ENCODE data around the gene RPE65. TPM values are rescaled to one million over a fixed set of nuclear protein-coding genes. Genes with fewer than 3 reads are reported as not detected.
"Not testable (repeated sequence)": the region's sequence is repeated elsewhere in the genome, so short reads cannot be mapped to it uniquely, and the experiment has no call there.

RPE65 gene
- total and polyA plus RNA-seq, 4 donors, result 0.01 to 0.09 TPM; not detected in 2

- H3K36me3 ChIP-seq (ENCODE audit: control insufficient read depth in 4 of 4, insufficient read depth in 4 of 4, low read length in 4 of 4), result peaks cover 0 to under 1% (median 0%) of the 10 kb centered on the region in 4 donors
- H3K4me3 ChIP-seq, result peak overlapping the region; percentile 58
- H3K4me1 ChIP-seq (ENCODE audit: control insufficient read depth in 5 of 5, insufficient read depth in 5 of 5, low read length in 5 of 5), result peaks cover 0 to 22% (median 9%) of the 10 kb centered on the region in 5 donors
- DNase-seq (no peak), ATAC-seq (ENCODE audit: insufficient read depth, low FRiP score) (no peak)
- H3K9me3 ChIP-seq (ENCODE audit: control insufficient read depth in 4 of 4, insufficient read depth in 3 of 4, low read length in 3 of 4), result no peaks in the 10 kb centered on the region
- WGBS, 2 donors, result 8 to 12% methylated on average over 21 of the region's 21 CpGs
- TF ChIP-seq CTCF (IDR thresholded peaks at IDR 0.05; ENCODE audit: control extremely low read depth, extremely low read depth), result no peak
- H3K27ac ChIP-seq (ENCODE audit: low read depth in 1 of 2, low read length in 1 of 2), result no peak overlapping the region
- H3K27me3 ChIP-seq (ENCODE audit: control insufficient read depth in 3 of 3, insufficient read depth in 3 of 3, low read length in 2 of 3), result no peaks in the 10 kb centered on the region
- H3K9ac ChIP-seq (ENCODE audit: insufficient read depth in 1 of 2, low read length in 2 of 2), result peak overlapping the region; percentile 57 to 92
Measured at GRCh38 chr1:68495968-68496679, 46.4 kb upstream of the RPE65 start.

GRCh38 chr1:68495532-68495931 lies 45.8 kb upstream of the RPE65 start:
- 81 to 91% methylated on average over 3 of the region's 3 CpGs for WGBS, 2 donors
- DNase-seq, result peak in 2 of 3 donors; percentile 2 to 7

GRCh38 chr1:68493193-68493592 lies 43.4 kb upstream of the RPE65 start:
- H3K27ac ChIP-seq (ENCODE audit: low read depth in 1 of 2, low read length in 1 of 2), result no peak overlapping the region
- H3K9ac ChIP-seq (ENCODE audit: insufficient read depth in 1 of 2, low read length in 2 of 2), result no peak overlapping the region
- H3K27me3 ChIP-seq (ENCODE audit: control insufficient read depth in 3 of 3, insufficient read depth in 3 of 3, low read length in 2 of 3), result no peaks in the 10 kb centered on the region
- DNase-seq (no peak), ATAC-seq (ENCODE audit: insufficient read depth, low FRiP score) (no peak)
- peaks cover 0 to 22% (median 9%) of the 10 kb centered on the region in 5 donors for H3K4me1 ChIP-seq (ENCODE audit: control insufficient read depth in 5 of 5, insufficient read depth in 5 of 5, low read length in 5 of 5)
- no peak for TF ChIP-seq CTCF (IDR thresholded peaks at IDR 0.05; ENCODE audit: control extremely low read depth, extremely low read depth)
- H3K9me3 ChIP-seq (ENCODE audit: control insufficient read depth in 4 of 4, insufficient read depth in 3 of 4, low read length in 3 of 4), result no peaks in the 10 kb centered on the region
- H3K4me3 ChIP-seq, result no peak overlapping the region
- 90 to 97% methylated on average over 2 of the region's 2 CpGs for WGBS, 2 donors
- H3K36me3 ChIP-seq (ENCODE audit: control insufficient read depth in 4 of 4, insufficient read depth in 4 of 4, low read length in 4 of 4), result peaks cover 0 to 4% (median 0%) of the 10 kb centered on the region in 4 donors

More at GRCh38 chr1:68495532-68495931, 45.8 kb upstream of the RPE65 start:
- ATAC-seq (ENCODE audit: insufficient read depth, low FRiP score), result no peak
- Histone ChIP-seq H3K4me3 (no peak overlapping the region), H3K27me3 (ENCODE audit: control insufficient read depth in 3 of 3, insufficient read depth in 3 of 3, low read length in 2 of 3) (no peaks in the 10 kb centered on the region), H3K36me3 (ENCODE audit: control insufficient read depth in 4 of 4, insufficient read depth in 4 of 4, low read length in 4 of 4) (peaks cover 0 to 4% (median 0%) of the 10 kb centered on the region in 4 donors), H3K4me1 (ENCODE audit: control insufficient read depth in 5 of 5, insufficient read depth in 5 of 5, low read length in 5 of 5) (peaks cover 0 to 22% (median 9%) of the 10 kb centered on the region in 5 donors), H3K27ac (ENCODE audit: low read depth in 1 of 2, low read length in 1 of 2) (no peak overlapping the region), H3K9me3 (ENCODE audit: control insufficient read depth in 4 of 4, insufficient read depth in 3 of 4, low read length in 3 of 4) (no peaks in the 10 kb centered on the region), H3K9ac (ENCODE audit: insufficient read depth in 1 of 2, low read length in 2 of 2) (no peak overlapping the region)
- TF ChIP-seq CTCF (IDR thresholded peaks at IDR 0.05; ENCODE audit: control extremely low read depth, extremely low read depth), result no peak

GRCh38 chr1:68492255-68492654 lies 42.5 kb upstream of the RPE65 start:
- not testable (repeated sequence) for DNase-seq; H3K9ac ChIP-seq (ENCODE audit: insufficient read depth in 1 of 2, low read length in 2 of 2); H3K27me3 ChIP-seq (ENCODE audit: control insufficient read depth in 3 of 3, insufficient read depth in 3 of 3, low read length in 2 of 3); H3K36me3 ChIP-seq (ENCODE audit: control insufficient read depth in 4 of 4, insufficient read depth in 4 of 4, low read length in 4 of 4); ATAC-seq (ENCODE audit: insufficient read depth, low FRiP score); H3K27ac ChIP-seq (ENCODE audit: low read depth in 1 of 2, low read length in 1 of 2); H3K9me3 ChIP-seq (ENCODE audit: control insufficient read depth in 4 of 4, insufficient read depth in 3 of 4, low read length in 3 of 4); H3K4me3 ChIP-seq
- peaks cover 0 to 15% (median 6%) of the 10 kb centered on the region in 5 donors for H3K4me1 ChIP-seq (ENCODE audit: control insufficient read depth in 5 of 5, insufficient read depth in 5 of 5, low read length in 5 of 5)
- 97 to 98% methylated on average over 6 of the region's 6 CpGs for WGBS, 2 donors
